ENCODE results near the gene MBOAT1.

Gene MBOAT1

GRCh38 chr6:20137837-20138236, 74.4 kb downstream of the MBOAT1 start:
- DNase-seq (ENCODE audit: low read depth, low spot score), result no peak

GRCh38 chr6:20137240-20137639, 75.0 kb downstream of the MBOAT1 start:
- no peak for DNase-seq (ENCODE audit: low read depth, low spot score)

- no peak for DNase-seq (ENCODE audit: low read depth, low spot score)
Observed at GRCh38 chr6:20135677-20136268, 76.5 kb downstream of the MBOAT1 start.

GRCh38 chr6:20134613-20135012, 77.7 kb downstream of the MBOAT1 start:
- DNase-seq (ENCODE audit: low read depth, low spot score), result no peak

GRCh38 chr6:20129290-20130088, 82.8 kb downstream of the MBOAT1 start:
- DNase-seq (ENCODE audit: low read depth, low spot score), result no peak

- no peak for DNase-seq (ENCODE audit: low read depth, low spot score)
Observed at GRCh38 chr6:20128018-20128417, 84.3 kb downstream of the MBOAT1 start.

GRCh38 chr6:20126789-20127653, 85.2 kb downstream of the MBOAT1 start:
- peak; percentile 20 for DNase-seq (ENCODE audit: low read depth, low spot score)

- no peak for DNase-seq (ENCODE audit: low read depth, low spot score)
Observed at GRCh38 chr6:20126102-20126752, 86.0 kb downstream of the MBOAT1 start.

GRCh38 chr6:20124545-20124944, 87.7 kb downstream of the MBOAT1 start:
- no peak for DNase-seq (ENCODE audit: low read depth, low spot score)

GRCh38 chr6:20119485-20119884, 92.8 kb downstream of the MBOAT1 start:
- DNase-seq (ENCODE audit: low read depth, low spot score), result no peak

GRCh38 chr6:20118892-20119291, 93.4 kb downstream of the MBOAT1 start:
- no peak for DNase-seq (ENCODE audit: low read depth, low spot score)

GRCh38 chr6:20117474-20117873, 94.8 kb downstream of the MBOAT1 start:
- peak; percentile 28 for DNase-seq (ENCODE audit: low read depth, low spot score)

GRCh38 chr6:20116792-20117191, 95.5 kb downstream of the MBOAT1 start:
- no peak for DNase-seq (ENCODE audit: low read depth, low spot score)

- no peak for DNase-seq (ENCODE audit: low read depth, low spot score)
Observed at GRCh38 chr6:20115246-20115980, 96.9 kb downstream of the MBOAT1 start.

GRCh38 chr6:20113649-20114224, 98.5 kb downstream of the MBOAT1 start:
- no peak for DNase-seq (ENCODE audit: low read depth, low spot score)

GRCh38 chr6:20112841-20113240, 99.4 kb downstream of the MBOAT1 start:
- no peak for DNase-seq (ENCODE audit: low read depth, low spot score)

GRCh38 chr6:20112241-20112640, 100.0 kb downstream of the MBOAT1 start:
- DNase-seq (ENCODE audit: low read depth, low spot score), result no peak

GRCh38 chr6:20110478-20110877, 101.8 kb downstream of the MBOAT1 start:
- no peak for DNase-seq (ENCODE audit: low read depth, low spot score)

GRCh38 chr6:20109526-20109925, 102.7 kb downstream of the MBOAT1 start:
- no peak for DNase-seq (ENCODE audit: low read depth, low spot score)

GRCh38 chr6:20105838-20106237, 106.4 kb downstream of the MBOAT1 start:
- no peak for DNase-seq (ENCODE audit: low read depth, low spot score)

GRCh38 chr6:20104696-20105095, 107.6 kb downstream of the MBOAT1 start:
- no peak for DNase-seq (ENCODE audit: low read depth, low spot score)

Measured in iPS DF 19.7 (cell line).